Stomach (tissue), 4 donors: ENCODE data around the gene NMRK2.

Source experiments
- CTCF ChIP-seq, 7 experiments: fragments of 450-650 bp in 4 of 7; fragments of 200-600 bp in 3 of 7; sonication (generic) in 3 of 7; IDR thresholded peaks; one replicate each; pipeline ENCODE4 v1.5.1; 2016 to 2019; ENCODE audit warnings: antibody characterized with exemption in 7 of 7, control low read depth in 2 of 7, mild to moderate bottlenecking in 1 of 7
- POLR2A ChIP-seq, 4 donors: fragments of 450-650 bp; IDR thresholded peaks; one replicate each; pipeline ENCODE4 v1.6.1; 2016; ENCODE audit warnings: antibody characterized with exemption in 4 of 4, control low read depth in 2 of 4, mild to moderate bottlenecking in 1 of 4, moderate library complexity in 1 of 4
- POLR2AphosphoS5 ChIP-seq, 3 donors: sonication (generic); formaldehyde crosslinking; IDR thresholded peaks; one replicate each; pipeline ENCODE4 v1.6.1; 2016; ENCODE audit warnings: antibody characterized with exemption in 3 of 3

- no peak for TF ChIP-seq CTCF (IDR thresholded peaks at IDR 0.05)
- no peak for TF ChIP-seq POLR2A (IDR thresholded peaks at IDR 0.05)
- TF ChIP-seq POLR2AphosphoS5 (IDR thresholded peaks at IDR 0.05): no peak
These were observed 51.7 kb downstream of the NMRK2 start for GRCh38 chr19:3984584-3984907.
